ENCODE measurements around the gene OCA2. TPM values are rescaled to one million over a fixed set of nuclear protein-coding genes. Genes with fewer than 3 reads are reported as not detected.

OCA2 gene
- total RNA-seq, 6 experiments from 2014 or later, result 0.07 to 0.13 (median 0.12) TPM; not detected in 3

- H3K9me3 ChIP-seq, result no peaks in the 10 kb centered on the region
- ATAC-seq, result no peak
Observed at GRCh38 chr15:27774638-27775037, 324.5 kb downstream of the OCA2 start.

GRCh38 chr15:27774191-27774590, 324.9 kb downstream of the OCA2 start:
- ATAC-seq (no peak), DNase-seq (no peak)
- H3K36me3 ChIP-seq, result no peaks in the 10 kb centered on the region
- H3K27ac ChIP-seq, result no peak overlapping the region
- intact Hi-C loops (cut with DNase I), result no loop called here
- no peaks in the 10 kb centered on the region for H3K9me3 ChIP-seq
- 77% methylated on average over 2 of the region's 6 CpGs for WGBS (ENCODE audit: insufficient coverage, low coverage, low lambda C conversion rate, missing lambda C conversion rate)
- TF ChIP-seq CTCF (IDR thresholded peaks at IDR 0.05), result no peak
- no peak for TF ChIP-seq POLR2A (IDR thresholded peaks at IDR 0.05)
- no peaks in the 10 kb centered on the region for H3K4me1 ChIP-seq
- no peak overlapping the region for H3K4me3 ChIP-seq
- no peaks in the 10 kb centered on the region for H3K27me3 ChIP-seq

More at GRCh38 chr15:27774638-27775037, 324.5 kb downstream of the OCA2 start:
- Histone ChIP-seq H3K4me1 (no peaks in the 10 kb centered on the region), H3K36me3 (no peaks in the 10 kb centered on the region), H3K27me3 (no peaks in the 10 kb centered on the region), H3K27ac (no peak overlapping the region), H3K4me3 (no peak overlapping the region)
- 68% methylated on average over 7 of the region's 9 CpGs for WGBS (ENCODE audit: insufficient coverage, low coverage, low lambda C conversion rate, missing lambda C conversion rate)
- TF ChIP-seq CTCF (IDR thresholded peaks at IDR 0.05) (no peak), POLR2A (IDR thresholded peaks at IDR 0.05) (no peak)
- intact Hi-C loops (cut with DNase I), result no loop called here
- no peak for DNase-seq

- H3K27ac ChIP-seq, result no peak overlapping the region
- 67% methylated on average over 6 of the region's 7 CpGs for WGBS (ENCODE audit: insufficient coverage, low coverage, low lambda C conversion rate, missing lambda C conversion rate)
- H3K9me3 ChIP-seq, result no peaks in the 10 kb centered on the region
- ATAC-seq (no peak), DNase-seq (no peak)
- no peaks in the 10 kb centered on the region for H3K4me1 ChIP-seq
- H3K36me3 ChIP-seq, result no peaks in the 10 kb centered on the region
- H3K27me3 ChIP-seq, result no peaks in the 10 kb centered on the region
- TF ChIP-seq POLR2A (IDR thresholded peaks at IDR 0.05) (no peak), CTCF (IDR thresholded peaks at IDR 0.05) (no peak)
- H3K4me3 ChIP-seq, result no peak overlapping the region
- intact Hi-C loops (cut with DNase I), result no loop called here
Observed at GRCh38 chr15:27771892-27772291, 327.2 kb downstream of the OCA2 start.

- intact Hi-C loops (cut with DNase I), result no loop called here
- Histone ChIP-seq H3K27me3 (no peaks in the 10 kb centered on the region), H3K9me3 (no peaks in the 10 kb centered on the region), H3K4me3 (no peak overlapping the region), H3K36me3 (no peaks in the 10 kb centered on the region), H3K4me1 (no peaks in the 10 kb centered on the region), H3K27ac (no peak overlapping the region)
- 88% methylated on average over 23 of the region's 26 CpGs for WGBS (ENCODE audit: insufficient coverage, low coverage, low lambda C conversion rate, missing lambda C conversion rate)
- ATAC-seq (no peak), DNase-seq (no peak)
- TF ChIP-seq CTCF (IDR thresholded peaks at IDR 0.05) (no peak), POLR2A (IDR thresholded peaks at IDR 0.05) (no peak)
Observed at GRCh38 chr15:27770769-27771554, 328.2 kb downstream of the OCA2 start.
